ENCODE results near the gene TSPAN18.

DNA sequence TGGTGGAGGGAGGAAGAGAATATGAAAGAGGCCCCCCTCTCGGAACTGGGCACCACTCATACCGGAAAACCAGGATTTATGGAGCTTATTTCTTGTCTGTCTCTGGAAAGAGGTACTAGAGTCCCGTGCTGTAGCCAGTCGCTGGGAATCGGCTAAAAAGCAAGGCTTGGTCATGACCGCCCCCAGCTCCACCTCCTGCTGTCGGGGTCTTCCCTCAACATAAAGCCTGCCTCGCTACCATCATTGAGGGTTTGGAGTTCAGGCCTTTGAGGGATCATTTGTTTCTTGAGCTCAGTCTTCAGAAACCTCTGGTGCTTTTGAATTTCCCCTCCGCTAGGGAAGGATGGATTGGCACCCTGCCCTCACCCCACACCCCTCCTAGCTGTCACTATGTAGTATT is 97.1 kb downstream of the TSPAN18 start:
- TF ChIP-seq, protein P1, sequence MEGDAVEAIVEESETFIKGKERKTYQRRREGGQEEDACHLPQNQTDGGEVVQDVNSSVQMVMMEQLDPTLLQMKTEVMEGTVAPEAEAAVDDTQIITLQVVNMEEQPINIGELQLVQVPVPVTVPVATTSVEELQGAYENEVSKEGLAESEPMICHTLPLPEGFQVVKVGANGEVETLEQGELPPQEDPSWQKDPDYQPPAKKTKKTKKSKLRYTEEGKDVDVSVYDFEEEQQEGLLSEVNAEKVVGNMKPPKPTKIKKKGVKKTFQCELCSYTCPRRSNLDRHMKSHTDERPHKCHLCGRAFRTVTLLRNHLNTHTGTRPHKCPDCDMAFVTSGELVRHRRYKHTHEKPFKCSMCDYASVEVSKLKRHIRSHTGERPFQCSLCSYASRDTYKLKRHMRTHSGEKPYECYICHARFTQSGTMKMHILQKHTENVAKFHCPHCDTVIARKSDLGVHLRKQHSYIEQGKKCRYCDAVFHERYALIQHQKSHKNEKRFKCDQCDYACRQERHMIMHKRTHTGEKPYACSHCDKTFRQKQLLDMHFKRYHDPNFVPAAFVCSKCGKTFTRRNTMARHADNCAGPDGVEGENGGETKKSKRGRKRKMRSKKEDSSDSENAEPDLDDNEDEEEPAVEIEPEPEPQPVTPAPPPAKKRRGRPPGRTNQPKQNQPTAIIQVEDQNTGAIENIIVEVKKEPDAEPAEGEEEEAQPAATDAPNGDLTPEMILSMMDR (conservative IDR thresholded peaks at IDR 0.05; ENCODE audit: low read length): no peak
- TF ChIP-seq EZH2phosphoT487 (IDR thresholded peaks at IDR 0.05; ENCODE audit: borderline replicate concordance): no peak
